K562 (cell line): ENCODE measurements around the gene RASGRP4. TPM values are rescaled to one million over a fixed set of nuclear protein-coding genes. Genes with fewer than 3 reads are reported as not detected.

ENCODE experiments used
- C11orf30 ChIP-seq: fragments of 450-650 bp; IDR thresholded peaks from 2 replicates; pipeline ENCODE4 v1.6.1; 2016; ENCODE audit warnings: low read depth, mild to moderate bottlenecking
- CHCHD3 ChIP-seq: fragments of 250-450 bp; sonication (Bioruptor Pico); IDR thresholded peaks from 2 replicates; pipeline ENCODE4 v2.1.2; 2022; ENCODE audit warnings: mild to moderate bottlenecking
- ERF ChIP-seq: fragments of 450-650 bp; formaldehyde crosslinking; IDR thresholded peaks from 2 replicates; pipeline ENCODE4 v1.4.0; 2020; ENCODE audit warnings: mild to moderate bottlenecking, mixed read lengths
- JUND ChIP-seq, 2 experiments: IDR thresholded peaks; 2 replicates in 1 of 2; 3 replicates in 1 of 2; pipeline ENCODE4 v1.6.1; 2011; ENCODE audit warnings: borderline replicate concordance in 2 of 2, low read depth in 2 of 2, low read length in 2 of 2, improper control_type of control experiment in 1 of 2, missing biosample characterization in 1 of 2, missing genetic modification characterization in 1 of 2, missing genetic modification reagents in 1 of 2
- MTA1 ChIP-seq: fragments of 450-650 bp; IDR thresholded peaks from 2 replicates; pipeline ENCODE4 v1.6.1; 2017; ENCODE audit warnings: borderline replicate concordance
- PHB2 ChIP-seq: fragments of 450-650 bp; IDR thresholded peaks from 2 replicates; pipeline ENCODE4 v1.6.1; 2017; ENCODE audit warnings: low read depth
- PHF21A ChIP-seq: fragments of 450-650 bp; IDR thresholded peaks from 2 replicates; pipeline ENCODE4 v1.6.1; 2017; ENCODE audit warnings: low read depth, borderline replicate concordance
- SAFB ChIP-seq: fragments of 200-400 bp; formaldehyde crosslinking; IDR thresholded peaks from 2 replicates; pipeline ENCODE4 v1.6.1; 2017; ENCODE audit warnings: low read depth, low read length, borderline replicate concordance
- SMAD4 ChIP-seq: fragments of 250-450 bp; sonication (Bioruptor Pico); conservative IDR thresholded peaks from 2 replicates; pipeline ENCODE4 v1.8.0; 2021; ENCODE audit warnings: inconsistent platforms, mild to moderate bottlenecking, moderate library complexity
- TFAP4 ChIP-seq: sonication (generic); formaldehyde crosslinking; IDR thresholded peaks from 2 replicates; pipeline ENCODE4 v1.8.0; 2022; ENCODE audit warnings: missing genetic modification reagents, mild to moderate bottlenecking, moderate library complexity, borderline replicate concordance
- ZBTB12 ChIP-seq: fragments of 250-450 bp; sonication (Bioruptor Pico); IDR thresholded peaks from 2 replicates; pipeline ENCODE4 v1.4.0; 2020
- ZKSCAN8 ChIP-seq: fragments of 200-800 bp; sonication (Bioruptor generic); IDR thresholded peaks from 2 replicates; pipeline ENCODE4 v1.6.1; 2016; ENCODE audit warnings: missing genetic modification characterization, missing compliant biosample characterization
- ZNF589 ChIP-seq: fragments of 200-800 bp; sonication (Bioruptor generic); IDR thresholded peaks from 2 replicates; pipeline ENCODE4 v1.6.1; 2016; ENCODE audit warnings: low read depth, missing genetic modification characterization, missing compliant biosample characterization
- polyA plus RNA-seq, 8 experiments: library from polyadenylated mRNA; depleted of rRNA in 4 of 8; stranded (reverse) in 5 of 8; unstranded in 3 of 8; fragments of >200 nt; fragmentation: Nextera tagmentation in 2 of 8; fragmentation: Illumina TruSeq in 1 of 8; extraction: Ambion mirVana in 2 of 8; extraction: Trizol in 1 of 8; gene quantifications; 2 replicates each; pipeline versions ENCODE4 v1.2.1 to v1.2.3, GENCODE V29; 2011 to 2014; ENCODE audit warnings: inconsistent platforms in 1 of 8, missing spikeins in 1 of 8
- total RNA-seq, 7 experiments: library from RNA; depleted of rRNA in 6 of 7; stranded (reverse); fragments of >200 nt in 6 of 7; fragmentation: Illumina TruSeq in 2 of 7; extraction: Trizol in 2 of 7; gene quantifications; 2 replicates each; pipeline versions ENCODE4 v1.2.1 to v1.2.3, GENCODE V29; 2011 to 2021; ENCODE audit warnings: low replicate concordance in 1 of 7
- TF ChIP-seq, protein P1 (sequence below): fragments of 450-650 bp; IDR thresholded peaks from 2 replicates; pipeline ENCODE4 v1.6.1; 2018; ENCODE audit not compliant: partially characterized antibody
- TF ChIP-seq, protein P2 (sequence below): sonication (generic); formaldehyde crosslinking; IDR thresholded peaks from 2 replicates; pipeline ENCODE4 v1.8.0; 2023; ENCODE audit warnings: missing genetic modification reagents, mild to moderate bottlenecking, borderline replicate concordance

Gene RASGRP4
- total and polyA plus RNA-seq, 9 of the 15 experiments (the other 6 are each of a cell fraction or from before 2014, with no cell fraction given): 0.39 to 4.6 (median 3.8) TPM

- no peak for TF ChIP-seq JUND (IDR thresholded peaks at IDR 0.05; ENCODE audit: borderline replicate concordance, low read depth, low read length)
- TF ChIP-seq JUND (tag; IDR thresholded peaks at IDR 0.05; ENCODE audit: borderline replicate concordance, low read depth, low read length): no peak
- no peak for TF ChIP-seq PHF21A
- peak; percentile 22; the same call in 1 of the 2 replicates for TF ChIP-seq TFAP4 (CRISPR knock-in tag)
- TF ChIP-seq ZNF589 (CRISPR knock-in tag): no peak
- no peak for TF ChIP-seq SAFB
- no peak for TF ChIP-seq PHB2
- no peak for TF ChIP-seq C11orf30
- no peak for TF ChIP-seq ERF
- TF ChIP-seq, protein P1, sequence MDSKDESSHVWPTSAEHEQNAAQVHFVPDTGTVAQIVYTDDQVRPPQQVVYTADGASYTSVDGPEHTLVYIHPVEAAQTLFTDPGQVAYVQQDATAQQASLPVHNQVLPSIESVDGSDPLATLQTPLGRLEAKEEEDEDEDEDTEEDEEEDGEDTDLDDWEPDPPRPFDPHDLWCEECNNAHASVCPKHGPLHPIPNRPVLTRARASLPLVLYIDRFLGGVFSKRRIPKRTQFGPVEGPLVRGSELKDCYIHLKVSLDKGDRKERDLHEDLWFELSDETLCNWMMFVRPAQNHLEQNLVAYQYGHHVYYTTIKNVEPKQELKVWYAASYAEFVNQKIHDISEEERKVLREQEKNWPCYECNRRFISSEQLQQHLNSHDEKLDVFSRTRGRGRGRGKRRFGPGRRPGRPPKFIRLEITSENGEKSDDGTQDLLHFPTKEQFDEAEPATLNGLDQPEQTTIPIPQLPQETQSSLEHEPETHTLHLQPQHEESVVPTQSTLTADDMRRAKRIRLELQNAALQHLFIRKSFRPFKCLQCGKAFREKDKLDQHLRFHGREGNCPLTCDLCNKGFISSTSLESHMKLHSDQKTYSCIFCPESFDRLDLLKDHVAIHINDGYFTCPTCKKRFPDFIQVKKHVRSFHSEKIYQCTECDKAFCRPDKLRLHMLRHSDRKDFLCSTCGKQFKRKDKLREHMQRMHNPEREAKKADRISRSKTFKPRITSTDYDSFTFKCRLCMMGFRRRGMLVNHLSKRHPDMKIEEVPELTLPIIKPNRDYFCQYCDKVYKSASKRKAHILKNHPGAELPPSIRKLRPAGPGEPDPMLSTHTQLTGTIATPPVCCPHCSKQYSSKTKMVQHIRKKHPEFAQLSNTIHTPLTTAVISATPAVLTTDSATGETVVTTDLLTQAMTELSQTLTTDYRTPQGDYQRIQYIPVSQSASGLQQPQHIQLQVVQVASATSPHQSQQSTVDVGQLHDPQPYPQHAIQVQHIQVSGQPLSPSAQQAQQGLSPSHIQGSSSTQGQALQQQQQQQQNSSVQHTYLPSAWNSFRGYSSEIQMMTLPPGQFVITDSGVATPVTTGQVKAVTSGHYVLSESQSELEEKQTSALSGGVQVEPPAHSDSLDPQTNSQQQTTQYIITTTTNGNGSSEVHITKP: peak; percentile 71
- TF ChIP-seq ZKSCAN8 (CRISPR knock-in tag): no peak
- TF ChIP-seq, protein P2, sequence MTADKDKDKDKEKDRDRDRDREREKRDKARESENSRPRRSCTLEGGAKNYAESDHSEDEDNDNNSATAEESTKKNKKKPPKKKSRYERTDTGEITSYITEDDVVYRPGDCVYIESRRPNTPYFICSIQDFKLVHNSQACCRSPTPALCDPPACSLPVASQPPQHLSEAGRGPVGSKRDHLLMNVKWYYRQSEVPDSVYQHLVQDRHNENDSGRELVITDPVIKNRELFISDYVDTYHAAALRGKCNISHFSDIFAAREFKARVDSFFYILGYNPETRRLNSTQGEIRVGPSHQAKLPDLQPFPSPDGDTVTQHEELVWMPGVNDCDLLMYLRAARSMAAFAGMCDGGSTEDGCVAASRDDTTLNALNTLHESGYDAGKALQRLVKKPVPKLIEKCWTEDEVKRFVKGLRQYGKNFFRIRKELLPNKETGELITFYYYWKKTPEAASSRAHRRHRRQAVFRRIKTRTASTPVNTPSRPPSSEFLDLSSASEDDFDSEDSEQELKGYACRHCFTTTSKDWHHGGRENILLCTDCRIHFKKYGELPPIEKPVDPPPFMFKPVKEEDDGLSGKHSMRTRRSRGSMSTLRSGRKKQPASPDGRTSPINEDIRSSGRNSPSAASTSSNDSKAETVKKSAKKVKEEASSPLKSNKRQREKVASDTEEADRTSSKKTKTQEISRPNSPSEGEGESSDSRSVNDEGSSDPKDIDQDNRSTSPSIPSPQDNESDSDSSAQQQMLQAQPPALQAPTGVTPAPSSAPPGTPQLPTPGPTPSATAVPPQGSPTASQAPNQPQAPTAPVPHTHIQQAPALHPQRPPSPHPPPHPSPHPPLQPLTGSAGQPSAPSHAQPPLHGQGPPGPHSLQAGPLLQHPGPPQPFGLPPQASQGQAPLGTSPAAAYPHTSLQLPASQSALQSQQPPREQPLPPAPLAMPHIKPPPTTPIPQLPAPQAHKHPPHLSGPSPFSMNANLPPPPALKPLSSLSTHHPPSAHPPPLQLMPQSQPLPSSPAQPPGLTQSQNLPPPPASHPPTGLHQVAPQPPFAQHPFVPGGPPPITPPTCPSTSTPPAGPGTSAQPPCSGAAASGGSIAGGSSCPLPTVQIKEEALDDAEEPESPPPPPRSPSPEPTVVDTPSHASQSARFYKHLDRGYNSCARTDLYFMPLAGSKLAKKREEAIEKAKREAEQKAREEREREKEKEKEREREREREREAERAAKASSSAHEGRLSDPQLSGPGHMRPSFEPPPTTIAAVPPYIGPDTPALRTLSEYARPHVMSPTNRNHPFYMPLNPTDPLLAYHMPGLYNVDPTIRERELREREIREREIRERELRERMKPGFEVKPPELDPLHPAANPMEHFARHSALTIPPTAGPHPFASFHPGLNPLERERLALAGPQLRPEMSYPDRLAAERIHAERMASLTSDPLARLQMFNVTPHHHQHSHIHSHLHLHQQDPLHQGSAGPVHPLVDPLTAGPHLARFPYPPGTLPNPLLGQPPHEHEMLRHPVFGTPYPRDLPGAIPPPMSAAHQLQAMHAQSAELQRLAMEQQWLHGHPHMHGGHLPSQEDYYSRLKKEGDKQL: 0 out of 2 replicates have a peak, but pooled peaks have one; percentile 62
- no peak for TF ChIP-seq CHCHD3
- no peak for TF ChIP-seq SMAD4
- peak; percentile 16; the same call in 1 of the 2 replicates for TF ChIP-seq MTA1
- TF ChIP-seq ZBTB12 (CRISPR knock-in tag): no peak
Observed at GRCh38 chr19:38387550-38388348, 38.3 kb downstream of the RASGRP4 start, which contains the start of gene GGN (continued).
